Tibial nerve (tissue), 3 donors: Measurements from ENCODE around the gene CSPG5.

Experiments used
- POLR2A ChIP-seq, 2 donors: fragments of 450-650 bp; IDR thresholded peaks; one replicate each; pipeline ENCODE4 v1.6.1; 2017; ENCODE audit warnings: antibody characterized with exemption in 2 of 2, mild to moderate bottlenecking in 2 of 2, moderate library complexity in 2 of 2
- TF ChIP-seq, protein P1 (sequence below), 5 experiments: fragments of 200-600 bp in 3 of 5; fragments of 450-650 bp in 2 of 5; sonication (generic) in 3 of 5; IDR thresholded peaks; one replicate each; pipeline ENCODE4 v1.5.1; 2016 to 2019; ENCODE audit warnings: antibody characterized with exemption in 5 of 5, mild to moderate bottlenecking in 3 of 5, moderate library complexity in 2 of 5

DNA sequence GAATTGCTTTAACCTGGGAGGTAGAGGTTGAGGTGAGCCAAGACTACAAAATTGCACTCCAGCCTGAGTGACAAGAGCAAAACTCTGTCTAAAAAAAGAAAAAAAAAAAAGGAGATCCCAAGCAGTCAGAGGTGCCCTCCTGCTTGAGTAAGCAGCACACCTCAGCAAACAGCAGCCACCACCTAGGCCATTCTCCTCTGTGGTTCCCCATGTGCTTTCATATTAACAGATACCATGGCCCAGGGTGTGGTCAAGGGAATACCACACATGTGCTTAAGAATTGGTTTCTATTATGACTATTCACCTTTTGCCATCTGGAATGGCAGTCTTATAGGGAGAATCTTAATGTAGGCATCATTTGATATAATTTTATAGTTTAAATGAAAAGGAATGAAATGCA is 24.7 kb upstream of the CSPG5 start:
- no peak for TF ChIP-seq POLR2A (IDR thresholded peaks at IDR 0.05)
- TF ChIP-seq, protein P1, sequence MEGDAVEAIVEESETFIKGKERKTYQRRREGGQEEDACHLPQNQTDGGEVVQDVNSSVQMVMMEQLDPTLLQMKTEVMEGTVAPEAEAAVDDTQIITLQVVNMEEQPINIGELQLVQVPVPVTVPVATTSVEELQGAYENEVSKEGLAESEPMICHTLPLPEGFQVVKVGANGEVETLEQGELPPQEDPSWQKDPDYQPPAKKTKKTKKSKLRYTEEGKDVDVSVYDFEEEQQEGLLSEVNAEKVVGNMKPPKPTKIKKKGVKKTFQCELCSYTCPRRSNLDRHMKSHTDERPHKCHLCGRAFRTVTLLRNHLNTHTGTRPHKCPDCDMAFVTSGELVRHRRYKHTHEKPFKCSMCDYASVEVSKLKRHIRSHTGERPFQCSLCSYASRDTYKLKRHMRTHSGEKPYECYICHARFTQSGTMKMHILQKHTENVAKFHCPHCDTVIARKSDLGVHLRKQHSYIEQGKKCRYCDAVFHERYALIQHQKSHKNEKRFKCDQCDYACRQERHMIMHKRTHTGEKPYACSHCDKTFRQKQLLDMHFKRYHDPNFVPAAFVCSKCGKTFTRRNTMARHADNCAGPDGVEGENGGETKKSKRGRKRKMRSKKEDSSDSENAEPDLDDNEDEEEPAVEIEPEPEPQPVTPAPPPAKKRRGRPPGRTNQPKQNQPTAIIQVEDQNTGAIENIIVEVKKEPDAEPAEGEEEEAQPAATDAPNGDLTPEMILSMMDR (IDR thresholded peaks at IDR 0.05): no peak
